ENCODE data around the gene PHB1. TPM values are rescaled to one million over a fixed set of nuclear protein-coding genes. Genes with fewer than 3 reads are reported as not detected.

Gene PHB1
- 127 TPM for total RNA-seq
- long read RNA-seq, transcript PHB-201 (7 exons, 1,832 nt), result major isoform, 120 of 140 reads
- long read RNA-seq, partial matches to known transcripts, result 5 of 140 reads
- long read RNA-seq, other reads (novel, unspliced or antisense), result 13 of 140 reads

GRCh38 chr17:49414622-49415350 is at the start of gene PHB1:
TSS of gene PHB1 (minus strand) at chr17:49414882. CDS start at chr17:49413264, 1,618 bp downstream.
- H3K4me3 ChIP-seq, result peak within 1 kb of the TSS; percentile 94
- intact Hi-C loops (cut with DNase I), result no loop called here
- H3K36me3 ChIP-seq, result peaks cover 30% of the 10 kb centered on the region
- peak within 1 kb of the TSS; percentile 78 for H3K27ac ChIP-seq
- TF ChIP-seq CTCF (IDR thresholded peaks at IDR 0.05), result no peak
- ATAC-seq, result peak; percentile 100
- DNase-seq, result peak; percentile 97
- H3K27me3 ChIP-seq, result no peaks in the 10 kb centered on the region
- no peaks in the 10 kb centered on the region for H3K9me3 ChIP-seq
- peaks cover 12% of the 10 kb centered on the region for H3K4me1 ChIP-seq

- intact Hi-C loops (cut with DNase I), result no loop called here
- DNase-seq (no peak), ATAC-seq (no peak)
- Histone ChIP-seq H3K9me3 (no peaks in the 10 kb centered on the region), H3K4me1 (no peaks in the 10 kb centered on the region), H3K36me3 (no peaks in the 10 kb centered on the region), H3K27ac (no peak overlapping the region), H3K27me3 (peaks cover 28% of the 10 kb centered on the region), H3K4me3 (no peak overlapping the region)
- no peak for TF ChIP-seq CTCF (IDR thresholded peaks at IDR 0.05)
Observed at GRCh38 chr17:49464049-49464448, 49.4 kb upstream of the PHB1 start.

- no peaks in the 10 kb centered on the region for H3K36me3 ChIP-seq
- no peak overlapping the region for H3K4me3 ChIP-seq
- intact Hi-C loops (cut with DNase I), result no loop called here
- ATAC-seq (no peak), DNase-seq (no peak)
- no peak for TF ChIP-seq CTCF (IDR thresholded peaks at IDR 0.05)
- peaks cover 33% of the 10 kb centered on the region for H3K27me3 ChIP-seq
- H3K27ac ChIP-seq, result no peak overlapping the region
- no peaks in the 10 kb centered on the region for H3K9me3 ChIP-seq
- no peaks in the 10 kb centered on the region for H3K4me1 ChIP-seq
Observed at GRCh38 chr17:49461580-49461979, 46.9 kb upstream of the PHB1 start.

GRCh38 chr17:49460401-49460800 is 45.7 kb upstream of the PHB1 start:
- H3K27me3 ChIP-seq, result peaks cover 37% of the 10 kb centered on the region
- H3K9me3 ChIP-seq, result no peaks in the 10 kb centered on the region
- no peaks in the 10 kb centered on the region for H3K36me3 ChIP-seq
- intact Hi-C loops (cut with DNase I), result no loop called here
- DNase-seq, result no peak
- no peak overlapping the region for H3K27ac ChIP-seq
- H3K4me1 ChIP-seq, result no peaks in the 10 kb centered on the region
- TF ChIP-seq CTCF (IDR thresholded peaks at IDR 0.05), result no peak
- no peak overlapping the region for H3K4me3 ChIP-seq
- ATAC-seq, result no peak

- Histone ChIP-seq H3K4me1 (no peaks in the 10 kb centered on the region), H3K4me3 (no peak overlapping the region), H3K36me3 (no peaks in the 10 kb centered on the region), H3K27me3 (peaks cover 37% of the 10 kb centered on the region), H3K27ac (no peak overlapping the region), H3K9me3 (no peaks in the 10 kb centered on the region)
- ATAC-seq (no peak), DNase-seq (no peak)
- TF ChIP-seq CTCF (IDR thresholded peaks at IDR 0.05), result no peak
- intact Hi-C loops (cut with DNase I), result no loop called here
Observed at GRCh38 chr17:49459401-49459984, 44.8 kb upstream of the PHB1 start.
